Activated T-cell treated with anti-CD3 and anti-CD28 coated beads, Interleukin-2, amount 50 U/mL, for 72 hours (primary cell): ENCODE data around the gene RAMP2. TPM values are rescaled to one million over a fixed set of nuclear protein-coding genes. Genes with fewer than 3 reads are reported as not detected.
"Not testable (repeated sequence)": the region's sequence is repeated elsewhere in the genome, so short reads cannot be mapped to it uniquely, and the experiment has no call there.

Experiments used
- ATAC-seq, 2 donors: fragments of 150-1000 bp; cut with Tn5 transposase; replicated peaks in 1 of 2; 2 replicates each; pipeline ENCODE4 v1.10.0; 2021; ENCODE audit warnings: moderate library complexity in 2 of 2, mild to moderate bottlenecking in 1 of 2
- DNase-seq, 2 donors: peaks; one replicate each; pipeline ENCODE4 v3.0.0; 2021 to 2022; ENCODE audit warnings: mixed read lengths in 1 of 2
- H3K27ac Mint-ChIP-seq: one replicate; pipeline ENCODE4 v1.8.0; 2022; ENCODE audit warnings: mild to moderate bottlenecking, moderate library complexity, mixed read lengths
- H3K27me3 Mint-ChIP-seq: one replicate; pipeline ENCODE4 v1.8.0; 2022; ENCODE audit warnings: low read depth, mixed read lengths
- H3K36me3 Mint-ChIP-seq, 2 donors: one replicate each; pipeline ENCODE4 v1.8.0; 2022; ENCODE audit warnings: mixed read lengths in 2 of 2, mild to moderate bottlenecking in 1 of 2; ENCODE audit not compliant: insufficient read depth in 2 of 2
- H3K4me1 Mint-ChIP-seq: one replicate; pipeline ENCODE4 v1.8.0; 2022; ENCODE audit warnings: low read depth, mixed read lengths
- H3K4me3 Mint-ChIP-seq, 2 donors: one replicate each; pipeline ENCODE4 v1.8.0; 2022; ENCODE audit warnings: mild to moderate bottlenecking in 2 of 2, mixed read lengths in 2 of 2, moderate library complexity in 2 of 2
- H3K9me3 Mint-ChIP-seq, 2 donors: one replicate each; pipeline ENCODE4 v1.8.0; 2022; ENCODE audit warnings: mixed read lengths in 2 of 2
- total RNA-seq, 2 donors: library from RNA; stranded (reverse); gene quantifications; one replicate each; pipeline ENCODE4 v1.2.3, GENCODE V29; 2022

Gene RAMP2, protein sequence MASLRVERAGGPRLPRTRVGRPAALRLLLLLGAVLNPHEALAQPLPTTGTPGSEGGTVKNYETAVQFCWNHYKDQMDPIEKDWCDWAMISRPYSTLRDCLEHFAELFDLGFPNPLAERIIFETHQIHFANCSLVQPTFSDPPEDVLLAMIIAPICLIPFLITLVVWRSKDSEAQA
- total RNA-seq, result not detected

DNA sequence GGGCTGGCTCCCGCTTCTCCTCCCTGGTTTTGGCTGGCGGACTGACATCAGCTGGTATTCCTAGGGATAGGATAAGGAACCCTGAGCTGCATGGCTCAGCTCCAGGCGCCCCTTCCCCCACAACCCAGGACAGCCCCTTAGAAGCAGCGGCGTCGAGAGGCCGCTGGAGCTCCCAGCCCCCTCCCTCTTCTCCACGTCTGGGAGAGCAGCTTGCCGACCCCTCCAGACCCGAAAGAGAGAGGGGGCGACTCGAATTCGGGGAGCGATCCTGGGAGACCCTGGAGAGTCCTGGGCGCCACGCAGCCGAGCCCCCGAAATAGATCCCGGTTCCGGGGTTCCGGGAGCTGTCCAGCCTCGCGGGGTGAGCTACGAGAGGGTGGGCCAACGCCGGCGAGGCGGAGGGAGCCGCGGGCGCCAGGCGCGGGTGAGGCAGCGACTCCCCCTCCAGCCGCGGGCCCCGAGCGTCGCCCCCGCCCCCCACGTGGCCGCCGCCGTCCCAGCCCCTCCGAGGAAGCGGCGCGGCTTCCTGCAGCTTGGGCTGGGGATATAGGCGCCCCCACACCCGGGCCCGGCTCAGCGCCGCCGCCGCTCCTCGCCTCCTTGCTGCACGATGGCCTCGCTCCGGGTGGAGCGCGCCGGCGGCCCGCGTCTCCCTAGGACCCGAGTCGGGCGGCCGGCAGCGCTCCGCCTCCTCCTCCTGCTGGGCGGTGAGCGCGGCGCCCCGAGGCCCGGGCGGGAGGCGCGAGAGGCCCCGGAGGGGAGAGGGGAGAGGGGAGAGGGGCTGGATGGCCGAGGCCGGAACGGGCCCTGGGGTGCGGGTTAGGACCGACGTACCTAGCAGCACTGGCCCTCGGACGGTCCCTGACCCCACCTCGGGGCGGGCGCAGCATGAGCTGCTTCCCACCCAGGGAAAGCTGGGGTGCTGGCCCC, at the start of gene RAMP2:
Gene RAMP2 (plus strand): TSS at position 576 of the 930 bp plus-strand sequence. CDS start 35 bp downstream, at position 611.
- Mint-ChIP-seq H3K4me1 (peaks cover 4% of the 10 kb centered on the region), H3K27ac (no peak within 1 kb of the TSS), H3K9me3 (no peaks in the 10 kb centered on the region), H3K36me3 (no peaks in the 10 kb centered on the region), H3K27me3 (peaks cover 75% of the 10 kb centered on the region), H3K4me3 (peak within 1 kb of the TSS; percentile 60 to 64)
- DNase-seq (peak; percentile 33 to 34), ATAC-seq (peak; percentile 50 to 54)

DNA sequence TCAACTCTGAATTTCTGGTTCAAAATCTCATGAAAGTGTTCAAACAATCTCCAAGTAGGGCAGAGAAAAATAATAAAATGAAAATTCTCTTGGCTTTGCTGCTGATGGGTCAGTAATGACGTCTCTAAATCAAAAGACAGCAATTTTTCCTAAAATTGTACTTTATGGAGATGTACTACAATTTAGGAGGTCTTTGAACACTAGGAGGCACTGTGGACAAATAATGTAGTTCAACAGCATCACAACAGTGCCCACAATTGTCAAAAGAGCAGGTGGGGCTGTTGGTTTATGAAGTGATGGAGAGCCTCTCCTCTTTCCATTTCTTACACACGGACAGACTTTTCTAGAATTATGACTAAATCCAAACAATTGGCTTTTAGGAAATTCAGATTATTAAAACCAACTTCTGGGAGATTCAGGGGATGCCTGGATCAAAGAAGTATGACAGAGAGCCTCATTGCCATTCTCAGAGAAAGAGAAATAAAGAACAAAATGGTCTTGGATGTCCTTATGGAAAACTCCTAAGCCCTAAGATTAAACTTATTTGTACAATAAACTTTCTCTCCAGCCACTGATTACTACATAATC, 39.9 kb upstream of the RAMP2 start:
- Mint-ChIP-seq H3K27ac (no peak overlapping the region), H3K36me3 (peaks cover 10 to 37% of the 10 kb centered on the region in 2 donors), H3K4me1 (no peaks in the 10 kb centered on the region), H3K27me3 (no peaks in the 10 kb centered on the region), H3K9me3 (no peaks in the 10 kb centered on the region), H3K4me3 (no peak overlapping the region)
- ATAC-seq (peak; percentile 50 to 62), DNase-seq (peak in 1 of 2 donors; percentile 32)

- no peak overlapping the region for H3K27ac Mint-ChIP-seq
- no peak for DNase-seq
- no peaks in the 10 kb centered on the region for H3K4me1 Mint-ChIP-seq
- peaks cover 6 to 27% of the 10 kb centered on the region in 2 donors for H3K36me3 Mint-ChIP-seq
- no peaks in the 10 kb centered on the region for H3K9me3 Mint-ChIP-seq
- ATAC-seq, result no peak
- no peaks in the 10 kb centered on the region for H3K27me3 Mint-ChIP-seq
- no peak overlapping the region for H3K4me3 Mint-ChIP-seq
Measured at GRCh38 chr17:42723636-42724035, 37.4 kb upstream of the RAMP2 start.

DNA sequence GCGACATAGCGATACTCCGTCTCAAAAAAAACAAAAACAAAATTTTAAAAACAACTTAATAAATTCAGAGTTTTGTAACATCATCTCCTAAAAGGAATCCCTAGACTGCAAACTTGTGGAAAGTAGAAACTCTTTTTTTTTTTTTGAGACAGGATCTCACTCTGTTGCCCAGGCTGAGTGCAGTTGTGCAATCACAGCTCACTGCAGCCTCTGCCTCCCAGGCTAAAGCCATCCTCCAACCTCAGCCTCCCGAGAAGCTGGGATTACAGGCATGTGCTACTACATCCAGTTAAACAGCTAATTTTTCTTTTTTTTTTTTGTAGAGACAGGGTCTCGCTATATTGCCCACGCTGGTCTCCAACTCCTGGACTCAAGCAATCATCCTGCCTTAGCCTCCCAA, 35.9 kb upstream of the RAMP2 start:
- no peak overlapping the region for H3K27ac Mint-ChIP-seq
- no peaks in the 10 kb centered on the region for H3K9me3 Mint-ChIP-seq
- DNase-seq (no peak), ATAC-seq (no peak)
- H3K27me3 Mint-ChIP-seq, result no peaks in the 10 kb centered on the region
- H3K4me3 Mint-ChIP-seq, result no peak overlapping the region
- no peaks in the 10 kb centered on the region for H3K4me1 Mint-ChIP-seq
- peaks cover 5 to 23% of the 10 kb centered on the region in 2 donors for H3K36me3 Mint-ChIP-seq

- Mint-ChIP-seq H3K27me3 (no peaks in the 10 kb centered on the region), H3K36me3 (no peaks in the 10 kb centered on the region), H3K4me1 (peaks cover 26% of the 10 kb centered on the region), H3K27ac (peak overlapping the region; percentile 60), H3K9me3 (no peaks in the 10 kb centered on the region), H3K4me3 (no peak overlapping the region)
- DNase-seq, result no peak
- no peak for ATAC-seq
Measured at GRCh38 chr17:42740699-42741098, 20.3 kb upstream of the RAMP2 start.

DNA sequence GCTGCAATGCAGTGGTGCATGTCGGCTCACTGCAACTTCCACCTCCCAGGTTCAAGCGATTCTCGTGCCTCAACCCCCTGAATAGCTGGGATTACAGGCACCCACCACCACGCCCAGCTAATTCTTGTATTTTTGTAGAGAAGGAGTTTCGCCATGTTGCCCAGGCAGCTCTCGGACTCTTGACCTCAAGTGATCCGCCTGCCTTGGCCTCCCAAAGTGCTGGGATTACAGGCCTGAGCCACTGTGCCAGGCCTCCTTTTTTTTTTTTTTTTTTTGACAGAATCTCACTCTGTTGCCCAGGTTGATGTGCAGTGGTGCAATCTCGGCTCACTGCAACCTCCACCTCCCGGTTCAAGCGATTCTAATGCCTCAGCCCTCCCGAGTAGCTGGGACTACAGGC, 18.1 kb upstream of the RAMP2 start:
- not testable (repeated sequence) for H3K36me3 Mint-ChIP-seq, H3K27ac Mint-ChIP-seq, H3K27me3 Mint-ChIP-seq, H3K4me3 Mint-ChIP-seq, DNase-seq, H3K9me3 Mint-ChIP-seq, ATAC-seq
- H3K4me1 Mint-ChIP-seq, result peaks cover 26% of the 10 kb centered on the region

- peaks cover 26% of the 10 kb centered on the region for H3K4me1 Mint-ChIP-seq
- peak overlapping the region; percentile 94 for H3K4me3 Mint-ChIP-seq
- no peaks in the 10 kb centered on the region for H3K36me3 Mint-ChIP-seq
- ATAC-seq, result no peak
- no peaks in the 10 kb centered on the region for H3K9me3 Mint-ChIP-seq
- H3K27ac Mint-ChIP-seq, result peak overlapping the region; percentile 96
- DNase-seq, result no peak
- peaks cover 10% of the 10 kb centered on the region for H3K27me3 Mint-ChIP-seq
Measured at GRCh38 chr17:42743595-42744282, 17.3 kb upstream of the RAMP2 start.

DNA sequence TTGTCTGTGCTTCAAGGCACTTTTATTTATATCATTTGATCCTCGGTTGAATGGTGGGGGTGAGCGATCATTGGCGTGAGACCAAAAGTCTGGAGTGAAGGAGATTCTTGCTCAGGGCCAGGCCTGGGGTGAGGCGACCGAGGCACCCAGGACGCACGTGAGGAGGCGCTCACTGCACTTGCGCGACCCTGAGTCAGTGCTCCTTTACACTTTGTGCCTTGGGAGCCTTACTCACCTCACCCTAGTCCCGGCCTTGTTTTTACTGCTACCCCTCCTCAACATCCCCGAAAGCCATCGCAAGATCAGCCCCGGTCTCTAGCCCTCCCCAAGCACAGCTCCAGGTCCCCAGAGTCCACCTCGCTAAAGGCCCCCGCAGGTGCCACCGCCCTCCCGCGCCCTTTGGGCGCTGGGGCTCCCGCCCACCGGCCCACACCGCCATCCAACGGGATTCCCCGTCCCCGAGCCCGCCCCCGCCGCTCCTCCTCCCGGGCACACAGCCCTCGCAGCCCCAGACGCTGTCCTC, 16.7 kb upstream of the RAMP2 start:
- H3K4me1 Mint-ChIP-seq, result peaks cover 26% of the 10 kb centered on the region
- H3K36me3 Mint-ChIP-seq, result no peaks in the 10 kb centered on the region
- H3K27ac Mint-ChIP-seq, result peak overlapping the region; percentile 96
- DNase-seq (peak; percentile 74 to 76), ATAC-seq (peak; percentile 80)
- H3K4me3 Mint-ChIP-seq, result peak overlapping the region; percentile 94
- H3K27me3 Mint-ChIP-seq, result peaks cover 10% of the 10 kb centered on the region
- H3K9me3 Mint-ChIP-seq, result no peaks in the 10 kb centered on the region

- H3K36me3 Mint-ChIP-seq, result no peaks in the 10 kb centered on the region
- H3K4me1 Mint-ChIP-seq, result peaks cover 26% of the 10 kb centered on the region
Measured at GRCh38 chr17:42744806-42745617, 16.0 kb upstream of the RAMP2 start, which contains the start of gene EZH1. TSS of gene EZH1 (minus strand) at chr17:42745040. CDS start at chr17:42728941, 16,099 bp downstream.

GRCh38 chr17:42748202-42748907, 12.7 kb upstream of the RAMP2 start:
- H3K36me3 Mint-ChIP-seq, result no peaks in the 10 kb centered on the region
- peaks cover 33% of the 10 kb centered on the region for H3K27me3 Mint-ChIP-seq
- DNase-seq (no peak), ATAC-seq (no peak)
- no peak overlapping the region for H3K27ac Mint-ChIP-seq
- H3K9me3 Mint-ChIP-seq, result no peaks in the 10 kb centered on the region
- H3K4me1 Mint-ChIP-seq, result peaks cover 18% of the 10 kb centered on the region
- no peak overlapping the region for H3K4me3 Mint-ChIP-seq

More at GRCh38 chr17:42744806-42745617, 16.0 kb upstream of the RAMP2 start, which contains the start of gene EZH1:
- peak; percentile 92 to 96 for DNase-seq
- Mint-ChIP-seq H3K27ac (peak within 1 kb of the TSS; percentile 96), H3K4me3 (peak within 1 kb of the TSS; percentile 94), H3K27me3 (peaks cover 10% of the 10 kb centered on the region), H3K9me3 (no peaks in the 10 kb centered on the region)
- peak; percentile 93 to 94 for ATAC-seq

GRCh38 chr17:42748908-42749798, 11.9 kb upstream of the RAMP2 start:
- DNase-seq (no peak), ATAC-seq (no peak)
- Mint-ChIP-seq H3K4me3 (no peak overlapping the region), H3K4me1 (peaks cover 10% of the 10 kb centered on the region), H3K27ac (no peak overlapping the region), H3K36me3 (no peaks in the 10 kb centered on the region), H3K9me3 (no peaks in the 10 kb centered on the region), H3K27me3 (peaks cover 39% of the 10 kb centered on the region)
